NCI-H524 treated with DMSO at 0.1 percent for 48 hours (cell line): ENCODE results near the gene ARL6IP6.

Experiments
- DNase-seq: peaks from one replicate; lab custom pipeline; 2025; lab: John Stamatoyannopoulos, UW

Gene ARL6IP6

GRCh38 chr2:152804687-152805408 is 86.4 kb downstream of the ARL6IP6 start:
- DNase-seq = no peak

GRCh38 chr2:152811916-152812315 is 93.5 kb downstream of the ARL6IP6 start:
- no peak for DNase-seq
